H1 (cell line): Measurements from ENCODE around the gene NTN5. TPM values are rescaled to one million over a fixed set of nuclear protein-coding genes. Genes with fewer than 3 reads are reported as not detected.

Experiments
- BRCA1 ChIP-seq: IDR thresholded peaks from 2 replicates; pipeline ENCODE4 v1.6.1; 2012; ENCODE audit warnings: low read depth, low read length, improper control_type of control experiment
- EP300 ChIP-seq, 2 experiments: IDR thresholded peaks; 1 replicate in 1 of 2; 2 replicates in 1 of 2; pipeline ENCODE4 v1.6.1; 2011 to 2012; ENCODE audit warnings: low read depth in 2 of 2, low read length in 2 of 2, mild to moderate bottlenecking in 2 of 2, borderline replicate concordance in 1 of 2, inconsistent platforms in 1 of 2, moderate library complexity in 1 of 2
- polyA plus RNA-seq, 7 experiments: library from polyadenylated mRNA; depleted of rRNA in 3 of 7; stranded (reverse) in 5 of 7; unstranded in 2 of 7; fragments of >200 nt in 5 of 7; fragments of 200-250 nt in 2 of 7; gene quantifications; 1 replicate in 5 of 7; 2 replicates in 1 of 7; 4 replicates in 1 of 7; pipeline versions ENCODE4 v1.2.1 to v1.2.3, GENCODE V29; 2011 to 2013; ENCODE audit warnings: missing spikeins in 2 of 7, mixed read lengths in 2 of 7
- total RNA-seq: library from RNA; stranded (reverse); fragmentation: NEBNext Ultra II Directional; extraction: Animal tissue kit (Norgen Biotek cat#: 25700); gene quantifications from 2 replicates; pipeline ENCODE4 v1.2.1, GENCODE V29; 2021
- TF ChIP-seq, protein P1 (sequence below), 3 experiments: IDR thresholded peaks; 1 replicate in 2 of 3; 2 replicates in 1 of 3; pipeline versions ENCODE4 v1.5.1 to v1.6.1; 2011; ENCODE audit warnings: low read length in 3 of 3, mild to moderate bottlenecking in 3 of 3, inconsistent platforms in 2 of 3, low read depth in 1 of 3, moderate library complexity in 1 of 3; ENCODE audit not compliant: insufficient read depth in 1 of 3; ENCODE audit errors: control extremely low read depth in 1 of 3
- TF ChIP-seq, protein P2 (sequence below): fragments of 300-600 bp; sonication (generic); IDR thresholded peaks from 2 replicates; pipeline ENCODE4 v1.7.1; 2012; ENCODE audit warnings: low read length, moderate library complexity, mild to moderate bottlenecking, inconsistent platforms; ENCODE audit not compliant: insufficient replicate concordance

Gene NTN5
- total and polyA plus RNA-seq, 2 of the 8 experiments (the other 6 are each of a cell fraction or from before 2014, with no cell fraction given): 0.47 to 0.85 TPM

DNA sequence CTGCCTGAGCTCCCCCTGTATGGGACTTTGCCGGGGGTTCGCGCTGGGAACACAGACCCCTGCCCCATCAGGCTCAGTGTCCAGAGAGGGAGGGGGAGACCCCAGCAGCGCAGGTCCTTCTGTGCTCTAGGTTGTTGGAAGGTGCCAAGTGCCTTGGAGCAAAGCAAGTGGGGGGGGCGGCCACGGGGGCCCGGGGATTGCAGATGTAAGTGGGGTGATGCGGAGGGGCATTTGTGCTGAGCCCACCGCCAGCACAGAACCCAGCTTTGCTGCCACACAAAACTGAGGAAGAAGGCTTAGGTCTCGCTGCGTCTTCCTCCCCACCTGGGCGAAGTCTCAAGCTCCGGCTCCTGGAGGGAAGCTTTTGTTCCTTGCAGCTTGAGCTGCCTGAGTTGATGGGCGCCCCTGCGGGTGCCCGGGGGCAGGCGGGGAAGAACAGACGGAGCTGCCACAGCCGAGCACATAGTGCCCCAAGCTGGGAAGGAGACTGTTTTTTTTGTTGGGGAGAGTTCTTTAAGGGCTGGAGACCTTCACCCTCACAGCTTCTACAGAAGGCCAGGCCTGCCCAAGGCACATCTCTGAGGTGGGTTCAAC lies 1.5 kb upstream of the NTN5 start (continued):
- TF ChIP-seq BRCA1 (no peak), EP300 (IDR thresholded peaks at IDR 0.05; ENCODE audit: borderline replicate concordance in 1 of 2, low read depth in 2 of 2, low read length in 2 of 2) (no peak)
- TF ChIP-seq, protein P1, sequence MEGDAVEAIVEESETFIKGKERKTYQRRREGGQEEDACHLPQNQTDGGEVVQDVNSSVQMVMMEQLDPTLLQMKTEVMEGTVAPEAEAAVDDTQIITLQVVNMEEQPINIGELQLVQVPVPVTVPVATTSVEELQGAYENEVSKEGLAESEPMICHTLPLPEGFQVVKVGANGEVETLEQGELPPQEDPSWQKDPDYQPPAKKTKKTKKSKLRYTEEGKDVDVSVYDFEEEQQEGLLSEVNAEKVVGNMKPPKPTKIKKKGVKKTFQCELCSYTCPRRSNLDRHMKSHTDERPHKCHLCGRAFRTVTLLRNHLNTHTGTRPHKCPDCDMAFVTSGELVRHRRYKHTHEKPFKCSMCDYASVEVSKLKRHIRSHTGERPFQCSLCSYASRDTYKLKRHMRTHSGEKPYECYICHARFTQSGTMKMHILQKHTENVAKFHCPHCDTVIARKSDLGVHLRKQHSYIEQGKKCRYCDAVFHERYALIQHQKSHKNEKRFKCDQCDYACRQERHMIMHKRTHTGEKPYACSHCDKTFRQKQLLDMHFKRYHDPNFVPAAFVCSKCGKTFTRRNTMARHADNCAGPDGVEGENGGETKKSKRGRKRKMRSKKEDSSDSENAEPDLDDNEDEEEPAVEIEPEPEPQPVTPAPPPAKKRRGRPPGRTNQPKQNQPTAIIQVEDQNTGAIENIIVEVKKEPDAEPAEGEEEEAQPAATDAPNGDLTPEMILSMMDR (IDR thresholded peaks at IDR 0.05; ENCODE audit: control extremely low read depth in 1 of 3, insufficient read depth in 1 of 3, low read depth in 1 of 3, low read length in 3 of 3): no peak
- TF ChIP-seq, protein P2, sequence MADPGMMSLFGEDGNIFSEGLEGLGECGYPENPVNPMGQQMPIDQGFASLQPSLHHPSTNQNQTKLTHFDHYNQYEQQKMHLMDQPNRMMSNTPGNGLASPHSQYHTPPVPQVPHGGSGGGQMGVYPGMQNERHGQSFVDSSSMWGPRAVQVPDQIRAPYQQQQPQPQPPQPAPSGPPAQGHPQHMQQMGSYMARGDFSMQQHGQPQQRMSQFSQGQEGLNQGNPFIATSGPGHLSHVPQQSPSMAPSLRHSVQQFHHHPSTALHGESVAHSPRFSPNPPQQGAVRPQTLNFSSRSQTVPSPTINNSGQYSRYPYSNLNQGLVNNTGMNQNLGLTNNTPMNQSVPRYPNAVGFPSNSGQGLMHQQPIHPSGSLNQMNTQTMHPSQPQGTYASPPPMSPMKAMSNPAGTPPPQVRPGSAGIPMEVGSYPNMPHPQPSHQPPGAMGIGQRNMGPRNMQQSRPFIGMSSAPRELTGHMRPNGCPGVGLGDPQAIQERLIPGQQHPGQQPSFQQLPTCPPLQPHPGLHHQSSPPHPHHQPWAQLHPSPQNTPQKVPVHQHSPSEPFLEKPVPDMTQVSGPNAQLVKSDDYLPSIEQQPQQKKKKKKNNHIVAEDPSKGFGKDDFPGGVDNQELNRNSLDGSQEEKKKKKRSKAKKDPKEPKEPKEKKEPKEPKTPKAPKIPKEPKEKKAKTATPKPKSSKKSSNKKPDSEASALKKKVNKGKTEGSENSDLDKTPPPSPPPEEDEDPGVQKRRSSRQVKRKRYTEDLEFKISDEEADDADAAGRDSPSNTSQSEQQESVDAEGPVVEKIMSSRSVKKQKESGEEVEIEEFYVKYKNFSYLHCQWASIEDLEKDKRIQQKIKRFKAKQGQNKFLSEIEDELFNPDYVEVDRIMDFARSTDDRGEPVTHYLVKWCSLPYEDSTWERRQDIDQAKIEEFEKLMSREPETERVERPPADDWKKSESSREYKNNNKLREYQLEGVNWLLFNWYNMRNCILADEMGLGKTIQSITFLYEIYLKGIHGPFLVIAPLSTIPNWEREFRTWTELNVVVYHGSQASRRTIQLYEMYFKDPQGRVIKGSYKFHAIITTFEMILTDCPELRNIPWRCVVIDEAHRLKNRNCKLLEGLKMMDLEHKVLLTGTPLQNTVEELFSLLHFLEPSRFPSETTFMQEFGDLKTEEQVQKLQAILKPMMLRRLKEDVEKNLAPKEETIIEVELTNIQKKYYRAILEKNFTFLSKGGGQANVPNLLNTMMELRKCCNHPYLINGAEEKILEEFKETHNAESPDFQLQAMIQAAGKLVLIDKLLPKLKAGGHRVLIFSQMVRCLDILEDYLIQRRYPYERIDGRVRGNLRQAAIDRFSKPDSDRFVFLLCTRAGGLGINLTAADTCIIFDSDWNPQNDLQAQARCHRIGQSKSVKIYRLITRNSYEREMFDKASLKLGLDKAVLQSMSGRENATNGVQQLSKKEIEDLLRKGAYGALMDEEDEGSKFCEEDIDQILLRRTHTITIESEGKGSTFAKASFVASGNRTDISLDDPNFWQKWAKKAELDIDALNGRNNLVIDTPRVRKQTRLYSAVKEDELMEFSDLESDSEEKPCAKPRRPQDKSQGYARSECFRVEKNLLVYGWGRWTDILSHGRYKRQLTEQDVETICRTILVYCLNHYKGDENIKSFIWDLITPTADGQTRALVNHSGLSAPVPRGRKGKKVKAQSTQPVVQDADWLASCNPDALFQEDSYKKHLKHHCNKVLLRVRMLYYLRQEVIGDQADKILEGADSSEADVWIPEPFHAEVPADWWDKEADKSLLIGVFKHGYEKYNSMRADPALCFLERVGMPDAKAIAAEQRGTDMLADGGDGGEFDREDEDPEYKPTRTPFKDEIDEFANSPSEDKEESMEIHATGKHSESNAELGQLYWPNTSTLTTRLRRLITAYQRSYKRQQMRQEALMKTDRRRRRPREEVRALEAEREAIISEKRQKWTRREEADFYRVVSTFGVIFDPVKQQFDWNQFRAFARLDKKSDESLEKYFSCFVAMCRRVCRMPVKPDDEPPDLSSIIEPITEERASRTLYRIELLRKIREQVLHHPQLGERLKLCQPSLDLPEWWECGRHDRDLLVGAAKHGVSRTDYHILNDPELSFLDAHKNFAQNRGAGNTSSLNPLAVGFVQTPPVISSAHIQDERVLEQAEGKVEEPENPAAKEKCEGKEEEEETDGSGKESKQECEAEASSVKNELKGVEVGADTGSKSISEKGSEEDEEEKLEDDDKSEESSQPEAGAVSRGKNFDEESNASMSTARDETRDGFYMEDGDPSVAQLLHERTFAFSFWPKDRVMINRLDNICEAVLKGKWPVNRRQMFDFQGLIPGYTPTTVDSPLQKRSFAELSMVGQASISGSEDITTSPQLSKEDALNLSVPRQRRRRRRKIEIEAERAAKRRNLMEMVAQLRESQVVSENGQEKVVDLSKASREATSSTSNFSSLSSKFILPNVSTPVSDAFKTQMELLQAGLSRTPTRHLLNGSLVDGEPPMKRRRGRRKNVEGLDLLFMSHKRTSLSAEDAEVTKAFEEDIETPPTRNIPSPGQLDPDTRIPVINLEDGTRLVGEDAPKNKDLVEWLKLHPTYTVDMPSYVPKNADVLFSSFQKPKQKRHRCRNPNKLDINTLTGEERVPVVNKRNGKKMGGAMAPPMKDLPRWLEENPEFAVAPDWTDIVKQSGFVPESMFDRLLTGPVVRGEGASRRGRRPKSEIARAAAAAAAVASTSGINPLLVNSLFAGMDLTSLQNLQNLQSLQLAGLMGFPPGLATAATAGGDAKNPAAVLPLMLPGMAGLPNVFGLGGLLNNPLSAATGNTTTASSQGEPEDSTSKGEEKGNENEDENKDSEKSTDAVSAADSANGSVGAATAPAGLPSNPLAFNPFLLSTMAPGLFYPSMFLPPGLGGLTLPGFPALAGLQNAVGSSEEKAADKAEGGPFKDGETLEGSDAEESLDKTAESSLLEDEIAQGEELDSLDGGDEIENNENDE: no peak
